NCI-H345 (cell line): ENCODE data around the gene ETS1.

Experiments
- DNase-seq: peaks from one replicate; lab custom pipeline; 2025; lab: John Stamatoyannopoulos, UW

Gene ETS1

DNA sequence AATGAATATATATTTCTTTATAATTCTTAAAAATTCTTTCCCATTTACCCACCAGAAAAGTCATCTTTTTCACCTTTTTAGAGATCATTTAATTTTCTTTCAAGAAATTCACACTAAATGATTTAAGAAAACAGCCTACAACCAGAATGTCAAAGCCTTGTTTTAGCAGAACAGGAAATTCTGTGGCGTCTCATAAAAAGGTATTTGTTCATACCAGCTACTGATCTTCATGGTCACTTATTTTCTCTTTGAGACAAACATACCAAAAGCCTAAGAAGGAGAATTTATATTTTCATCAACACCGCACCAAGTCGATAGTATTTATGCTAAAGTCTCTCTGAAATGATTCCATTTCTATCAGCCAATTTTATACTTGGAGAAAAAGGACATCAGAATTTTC, 105.3 kb downstream of the ETS1 start:
- no peak for DNase-seq

DNA sequence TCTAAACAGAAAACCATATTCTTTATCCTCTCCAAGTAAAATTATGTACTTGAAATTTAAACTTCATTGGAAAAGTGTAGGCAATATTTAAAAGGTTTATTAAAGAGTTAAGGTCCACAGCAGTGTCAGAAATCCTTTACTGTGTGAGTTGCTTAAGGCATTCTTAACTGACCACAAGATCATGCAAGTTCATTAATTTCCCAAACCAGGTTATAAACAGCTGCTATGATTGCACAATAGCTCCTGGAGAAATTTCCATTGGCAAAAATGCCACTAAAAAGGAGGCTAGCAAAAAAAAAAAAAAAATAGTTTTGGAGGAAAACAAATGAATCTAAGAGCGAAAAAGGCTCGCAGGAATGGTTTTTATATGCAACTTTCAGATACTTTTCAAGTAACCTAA, 106.2 kb downstream of the ETS1 start:
- no peak for DNase-seq

DNA sequence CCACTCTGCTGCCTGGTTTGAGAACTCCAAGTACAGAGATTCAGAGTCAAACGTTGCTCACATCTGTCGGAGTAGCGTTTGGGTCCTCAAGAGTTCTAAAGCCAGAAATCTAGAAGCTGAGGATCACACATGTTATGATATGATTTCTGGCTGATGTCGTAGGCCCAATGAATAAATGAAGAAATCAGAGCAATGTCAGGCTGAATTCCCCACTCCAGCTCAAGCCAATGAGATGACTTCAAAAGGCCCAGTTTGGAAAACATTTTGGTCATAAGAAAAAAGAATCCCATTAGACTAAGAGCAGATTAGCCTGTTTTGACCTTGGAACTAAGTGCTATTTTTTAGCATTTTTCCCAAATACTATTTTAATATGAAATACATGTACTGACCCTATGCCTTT, 106.7 kb downstream of the ETS1 start:
- DNase-seq: no peak

DNA sequence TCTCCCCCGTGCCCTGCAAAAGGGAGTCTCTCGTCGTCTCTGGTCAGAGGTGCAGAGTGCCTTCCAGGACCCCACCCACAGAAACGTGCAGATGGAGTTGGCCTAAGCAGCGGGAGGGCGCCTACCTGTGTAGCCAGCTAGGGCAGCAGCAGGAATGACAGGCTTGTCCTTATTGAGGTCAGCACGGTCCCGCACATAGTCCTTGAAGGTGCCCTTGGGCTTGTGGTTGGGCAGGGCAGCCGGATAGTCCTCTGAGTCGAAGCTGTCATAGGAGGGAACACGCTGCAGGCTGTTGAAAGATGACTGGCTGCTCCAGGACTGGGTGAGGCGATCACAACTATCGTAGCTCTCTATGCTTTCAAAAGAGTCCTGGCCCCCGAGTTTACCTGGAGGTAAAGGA, 107.3 kb downstream of the ETS1 start:
- no peak for DNase-seq

DNA sequence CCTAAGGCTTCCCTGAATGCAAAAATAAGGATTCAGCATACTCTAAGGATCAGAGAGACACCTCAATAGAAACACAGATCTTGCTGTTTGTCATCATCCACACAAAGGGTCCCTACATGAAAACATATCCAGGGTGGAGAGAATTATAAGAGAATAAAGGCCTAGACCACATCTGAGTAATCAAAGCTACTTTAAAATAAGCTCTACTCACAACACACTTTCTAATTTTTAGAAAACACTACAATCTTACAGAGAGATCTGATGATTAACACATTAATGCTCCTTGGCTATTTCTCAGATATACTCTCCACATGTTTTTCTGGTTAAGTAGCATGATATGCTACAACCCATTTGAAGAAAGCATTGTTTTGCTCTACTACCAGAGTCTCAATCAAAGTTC, 108.2 kb downstream of the ETS1 start:
- no peak for DNase-seq

DNA sequence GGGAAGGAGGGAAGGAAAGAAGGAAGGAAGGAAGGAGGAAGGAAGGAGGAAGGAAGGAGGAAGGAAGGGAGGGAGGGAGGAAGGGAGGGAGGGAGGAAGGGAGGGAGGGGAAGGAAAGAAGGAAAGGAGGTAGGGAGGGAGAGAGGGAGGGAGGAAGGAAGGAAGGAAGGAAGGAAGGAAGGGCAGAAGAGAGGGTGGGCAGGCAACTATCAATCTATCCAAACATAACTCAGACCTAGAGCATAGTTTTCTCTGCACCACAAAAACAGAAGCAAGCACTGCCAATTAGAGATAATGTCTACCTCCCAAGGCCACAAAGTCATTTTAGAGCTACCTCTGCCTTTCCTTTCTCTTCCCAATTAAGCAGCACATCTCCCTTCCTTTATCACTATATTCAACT, 109.1 kb downstream of the ETS1 start:
- DNase-seq: no peak

DNA sequence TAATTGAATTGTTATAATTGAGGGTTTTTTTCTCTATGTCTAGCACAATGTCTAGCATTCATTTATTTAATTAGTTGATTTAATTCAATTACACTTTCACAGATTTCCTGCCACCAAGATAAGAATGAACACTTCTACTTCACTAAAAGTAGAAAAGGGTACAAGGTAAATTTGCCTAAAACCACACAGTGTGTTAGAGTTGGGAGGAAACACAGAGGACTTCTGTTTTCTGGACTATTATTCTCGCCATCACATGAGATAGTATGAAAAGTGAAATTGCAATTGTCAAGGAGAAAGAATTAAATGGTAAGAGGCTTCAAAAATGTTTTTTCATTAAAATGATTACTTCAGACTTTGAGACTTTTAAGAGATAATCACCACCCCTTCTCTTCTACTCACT, 109.5 kb downstream of the ETS1 start:
- no peak for DNase-seq

DNA sequence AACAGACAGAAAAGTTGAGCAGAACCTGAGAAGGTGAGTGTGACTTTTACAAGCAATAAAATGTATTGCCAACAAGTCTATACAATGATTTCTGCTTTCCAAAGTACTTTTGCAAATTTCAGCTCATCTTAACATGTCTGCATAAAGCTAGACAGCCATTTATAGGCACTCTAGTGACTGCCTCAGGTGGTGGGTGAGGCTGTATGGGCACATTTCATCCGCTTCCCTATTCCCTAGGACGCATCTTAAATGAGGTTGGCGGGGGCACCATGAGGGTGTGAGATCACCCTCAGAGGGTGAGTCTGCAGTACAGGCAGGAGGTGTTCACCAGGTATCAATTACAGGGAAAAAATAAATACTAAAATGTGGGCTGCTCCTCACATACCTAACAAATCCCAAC, 110.1 kb downstream of the ETS1 start:
- no peak for DNase-seq

DNA sequence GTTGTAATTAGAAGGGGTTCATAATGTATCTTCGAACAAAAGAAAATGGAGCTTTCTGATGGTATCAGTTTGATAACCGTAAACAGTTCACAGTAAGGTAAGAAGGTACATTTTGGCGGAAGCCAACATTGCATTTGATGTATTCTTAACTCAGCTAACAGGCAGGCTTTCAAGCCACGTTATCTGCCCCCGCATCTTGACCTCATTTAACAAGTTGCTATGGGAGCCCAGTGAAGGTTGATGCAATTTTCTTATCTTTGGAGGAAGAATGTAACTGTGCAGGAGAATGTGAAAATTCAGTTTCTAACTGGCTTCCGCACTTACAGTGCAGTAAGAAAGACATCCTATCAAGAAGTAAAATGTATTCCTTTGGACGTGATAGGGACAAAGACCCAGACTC, 110.6 kb downstream of the ETS1 start:
- no peak for DNase-seq

DNA sequence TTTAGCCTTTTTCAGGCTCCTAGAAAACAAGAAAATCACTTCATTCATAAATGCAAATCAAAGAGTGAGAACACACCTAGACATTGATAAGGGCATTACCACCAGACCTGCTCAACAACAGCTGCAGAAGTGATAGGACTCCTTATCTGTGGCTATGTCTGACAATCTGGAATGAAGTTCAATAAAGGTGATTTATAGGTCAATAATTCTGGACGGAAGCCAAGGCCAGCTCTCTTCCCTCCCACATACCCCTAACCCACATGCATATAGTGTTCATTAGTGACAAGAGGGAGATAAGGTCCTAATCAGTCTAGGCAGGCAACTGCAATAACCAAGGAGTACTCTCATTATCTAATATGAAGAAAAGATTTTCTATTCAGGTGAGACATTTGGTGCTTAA, 111.3 kb downstream of the ETS1 start:
- no peak for DNase-seq

DNA sequence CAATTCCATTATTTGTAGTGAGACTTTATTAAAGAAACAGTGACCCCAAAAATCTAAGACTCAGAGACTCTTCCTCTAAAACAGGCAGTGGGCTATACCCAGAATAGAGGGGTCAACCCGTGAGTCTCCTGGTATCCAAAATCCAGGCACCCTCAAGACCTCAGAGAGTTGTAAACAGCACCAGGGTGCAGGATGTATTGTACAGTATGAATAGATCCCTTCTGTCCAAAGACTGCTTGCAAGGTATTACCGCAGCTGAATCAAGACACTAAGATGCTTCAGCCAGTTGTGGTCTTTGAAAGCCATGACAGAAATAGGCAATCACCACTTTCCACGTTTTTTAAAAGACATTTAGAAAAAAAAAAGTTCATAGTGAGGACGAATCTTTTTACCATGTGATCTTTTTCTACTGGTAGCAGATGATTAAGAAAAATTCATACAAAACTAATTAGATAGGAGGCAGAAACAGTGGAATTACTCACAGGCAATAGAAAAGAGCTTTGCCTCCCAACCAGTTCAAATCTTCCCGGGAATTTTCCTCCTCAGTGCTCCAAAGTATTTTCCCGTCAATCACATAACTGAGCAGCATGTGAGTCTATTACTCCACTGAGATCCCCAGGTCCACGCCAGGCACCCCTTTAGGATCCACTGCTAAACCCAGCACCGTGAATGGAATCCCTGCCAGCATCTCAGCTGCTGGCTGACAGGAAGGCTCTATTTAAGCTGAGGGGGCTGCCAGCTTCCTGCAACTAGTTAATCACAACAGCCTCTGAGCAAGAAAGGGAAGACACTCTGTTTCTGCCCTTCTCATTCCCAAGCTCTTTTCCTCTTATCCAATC, 113.1 kb downstream of the ETS1 start:
- DNase-seq: no peak

DNA sequence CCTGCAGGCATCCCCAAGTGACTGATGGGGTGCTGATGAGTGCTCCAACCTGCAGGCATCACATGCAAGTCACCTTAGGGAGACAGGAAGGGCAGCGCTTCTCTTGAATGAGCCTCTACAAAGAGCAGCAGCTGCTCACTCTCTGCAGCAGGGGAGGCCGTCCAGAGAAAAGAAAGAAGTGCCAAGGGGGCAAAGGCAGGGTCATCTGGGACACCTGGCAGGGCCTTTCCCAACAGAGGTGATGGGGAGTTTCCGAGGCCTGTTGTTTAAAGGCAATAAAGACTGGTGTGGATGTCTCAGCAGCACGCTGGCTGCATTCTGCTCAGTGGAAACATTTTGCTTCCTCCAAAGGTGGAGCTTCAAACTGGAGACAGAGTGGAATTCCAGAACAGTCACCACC, 113.7 kb downstream of the ETS1 start:
- no peak for DNase-seq

DNA sequence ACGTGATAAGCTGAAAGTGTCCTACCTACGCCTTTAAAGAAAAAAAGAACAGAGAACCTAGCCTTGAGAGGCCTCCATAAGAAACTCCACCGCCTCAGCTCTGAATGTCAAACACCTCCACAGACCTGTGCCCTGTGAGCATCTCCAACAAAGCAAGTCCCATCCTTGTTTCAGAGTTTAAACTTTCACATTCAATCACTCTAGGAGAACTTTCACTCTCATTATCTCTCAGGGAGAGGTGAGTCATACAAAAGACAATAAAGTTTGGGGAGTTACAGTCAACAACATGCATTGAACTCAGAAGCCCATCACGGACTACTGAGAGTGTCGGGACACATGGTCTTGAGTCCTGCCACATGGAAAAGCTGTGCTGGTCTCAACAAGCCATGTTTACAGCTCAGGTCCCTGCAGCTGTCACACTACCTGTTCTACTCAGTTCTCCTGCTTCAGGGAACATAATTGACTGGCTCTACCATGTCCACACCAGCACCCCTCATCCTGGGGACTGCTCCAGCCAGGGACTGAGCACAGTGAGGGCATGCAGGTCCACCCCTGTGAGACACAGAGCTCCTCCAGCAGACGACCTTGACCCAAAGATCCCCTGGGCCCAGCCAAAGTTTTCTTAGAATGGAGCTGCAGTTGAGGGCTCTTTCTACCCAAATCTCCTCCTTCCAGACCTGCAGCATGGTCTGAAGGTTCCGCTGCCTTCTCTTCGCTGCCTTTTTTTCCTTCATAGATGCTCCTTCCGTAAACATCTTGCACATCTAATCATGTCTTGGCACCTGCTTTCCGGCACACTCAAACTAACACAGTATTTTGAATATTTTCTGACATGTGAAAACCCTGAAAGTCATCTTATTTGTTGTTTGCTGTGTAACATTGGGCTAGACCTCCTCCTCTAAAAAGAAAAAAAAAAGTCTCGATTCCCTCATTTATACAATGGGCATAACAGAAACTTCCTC, 114.9 kb downstream of the ETS1 start:
- no peak for DNase-seq

DNA sequence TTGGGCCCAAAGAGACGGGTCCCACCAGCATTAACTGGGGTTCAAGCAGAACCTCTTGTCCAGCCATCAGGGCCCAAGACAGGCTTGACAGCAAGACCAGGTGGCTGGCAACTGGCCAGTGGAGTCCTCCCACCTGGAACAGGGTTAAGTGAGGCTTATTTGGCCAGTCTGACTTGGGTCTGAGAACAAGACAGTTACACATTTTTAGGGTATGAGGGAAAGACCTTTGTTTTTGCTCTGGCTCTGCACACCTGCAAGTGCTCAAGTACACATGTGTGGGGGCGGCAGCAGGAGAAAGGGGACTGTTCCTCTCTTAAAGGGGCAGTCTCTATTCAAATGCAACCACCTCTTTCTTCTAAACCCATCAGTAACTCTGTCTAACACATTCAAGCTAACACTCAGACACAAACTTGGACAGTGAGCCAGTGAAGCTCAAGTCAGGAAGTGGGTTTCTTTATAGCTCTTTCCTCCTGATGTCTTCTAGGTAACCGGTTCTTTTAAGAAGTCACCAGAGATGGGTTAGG, 116.2 kb downstream of the ETS1 start:
- DNase-seq: no peak

DNA sequence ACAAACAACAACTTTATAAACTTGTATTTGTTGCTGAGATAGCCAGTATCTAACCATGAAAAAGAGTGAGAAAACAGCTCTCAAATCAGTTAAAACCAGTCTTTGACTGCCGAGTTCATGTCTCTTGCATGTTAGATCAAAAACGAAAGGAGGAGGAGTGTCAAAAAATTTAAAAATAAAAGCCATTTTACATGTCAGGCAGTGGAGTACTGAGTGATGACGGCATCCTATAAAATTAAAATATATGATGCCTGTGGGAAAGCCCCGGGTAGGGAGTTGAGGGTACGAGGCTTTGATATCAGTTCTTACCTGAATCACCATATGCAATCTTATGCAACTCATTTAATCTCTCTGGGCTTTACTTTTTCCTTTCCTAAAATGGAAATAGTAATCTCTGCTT, 117.3 kb downstream of the ETS1 start:
- no peak for DNase-seq

DNA sequence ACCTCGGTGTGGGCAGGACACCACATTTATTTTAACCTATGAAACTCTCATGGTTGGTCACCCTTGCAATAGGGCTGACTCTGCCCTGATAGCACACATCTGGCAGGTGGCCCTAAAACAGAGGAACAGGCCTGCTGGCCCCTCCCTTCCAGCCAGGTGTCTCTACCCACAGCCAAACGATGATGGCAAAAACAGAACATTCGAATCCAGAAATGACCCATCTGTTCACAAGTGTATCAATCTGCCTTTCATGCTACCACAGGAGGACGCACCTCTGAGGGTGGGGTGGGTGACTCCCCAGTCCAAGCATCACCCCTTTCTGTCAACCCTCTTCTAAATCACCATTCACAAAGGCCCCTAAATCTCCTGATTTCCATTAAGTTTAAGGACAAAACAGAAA, 118.1 kb downstream of the ETS1 start:
- no peak for DNase-seq

DNA sequence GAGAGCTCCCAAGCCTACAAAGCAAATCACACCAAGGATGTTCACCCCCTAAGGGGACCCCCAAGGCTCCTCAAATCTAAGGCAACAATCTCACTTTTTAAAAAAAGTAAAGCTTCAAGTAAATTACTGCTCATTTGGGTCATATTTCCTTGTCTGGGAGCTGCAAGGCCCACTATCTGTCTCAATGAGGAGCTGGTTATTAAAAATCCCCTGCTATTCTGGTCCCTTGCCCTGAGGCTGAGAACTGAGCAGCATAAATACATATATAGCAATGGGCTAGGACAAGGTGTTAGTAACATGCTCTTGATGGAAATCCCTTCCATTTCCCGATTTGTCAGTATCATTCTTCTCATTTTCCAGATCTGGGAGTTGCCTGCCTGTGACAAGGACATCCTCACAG, 119.2 kb downstream of the ETS1 start:
- DNase-seq: no peak

DNA sequence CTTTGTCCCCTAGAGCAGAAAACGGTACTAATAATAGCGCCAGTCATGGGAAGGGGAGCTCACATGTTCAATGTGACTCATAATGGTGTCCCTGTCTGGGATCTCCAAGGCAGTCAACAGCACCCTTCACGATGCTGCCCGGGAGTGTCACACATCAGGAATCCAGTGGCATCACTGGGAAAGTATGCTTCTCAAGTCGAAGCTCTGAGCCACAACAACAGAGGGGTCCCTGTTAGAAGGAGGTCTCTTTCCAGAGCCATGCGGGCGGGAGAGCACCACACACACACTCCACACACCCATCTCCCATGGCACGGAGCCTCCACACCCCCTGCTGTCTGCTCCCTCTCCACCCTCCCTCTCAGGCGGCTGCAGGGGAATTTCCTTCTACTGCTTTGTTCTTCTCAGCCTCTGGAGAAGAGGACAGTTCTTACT, 119.7 kb downstream of the ETS1 start:
- no peak for DNase-seq

DNA sequence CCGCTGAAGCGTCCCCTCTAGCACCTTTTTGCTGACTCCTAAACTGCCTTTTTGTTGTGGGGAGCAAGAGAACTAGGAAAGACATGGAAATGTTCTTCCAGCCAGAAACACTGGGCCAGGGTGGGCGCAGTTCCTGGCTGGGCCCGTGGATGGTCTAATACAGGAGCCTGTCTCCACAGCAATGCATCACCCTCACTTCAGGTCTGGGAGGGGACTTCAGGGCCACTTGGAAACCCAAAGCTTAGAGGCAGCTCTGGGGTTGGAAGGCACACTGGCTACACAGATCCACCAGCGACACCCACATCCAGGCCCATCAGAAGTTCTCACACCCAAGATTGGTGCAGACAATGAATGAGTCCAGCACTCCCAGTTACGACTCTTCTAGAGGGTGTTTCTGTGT, 120.3 kb downstream of the ETS1 start:
- DNase-seq: no peak

DNA sequence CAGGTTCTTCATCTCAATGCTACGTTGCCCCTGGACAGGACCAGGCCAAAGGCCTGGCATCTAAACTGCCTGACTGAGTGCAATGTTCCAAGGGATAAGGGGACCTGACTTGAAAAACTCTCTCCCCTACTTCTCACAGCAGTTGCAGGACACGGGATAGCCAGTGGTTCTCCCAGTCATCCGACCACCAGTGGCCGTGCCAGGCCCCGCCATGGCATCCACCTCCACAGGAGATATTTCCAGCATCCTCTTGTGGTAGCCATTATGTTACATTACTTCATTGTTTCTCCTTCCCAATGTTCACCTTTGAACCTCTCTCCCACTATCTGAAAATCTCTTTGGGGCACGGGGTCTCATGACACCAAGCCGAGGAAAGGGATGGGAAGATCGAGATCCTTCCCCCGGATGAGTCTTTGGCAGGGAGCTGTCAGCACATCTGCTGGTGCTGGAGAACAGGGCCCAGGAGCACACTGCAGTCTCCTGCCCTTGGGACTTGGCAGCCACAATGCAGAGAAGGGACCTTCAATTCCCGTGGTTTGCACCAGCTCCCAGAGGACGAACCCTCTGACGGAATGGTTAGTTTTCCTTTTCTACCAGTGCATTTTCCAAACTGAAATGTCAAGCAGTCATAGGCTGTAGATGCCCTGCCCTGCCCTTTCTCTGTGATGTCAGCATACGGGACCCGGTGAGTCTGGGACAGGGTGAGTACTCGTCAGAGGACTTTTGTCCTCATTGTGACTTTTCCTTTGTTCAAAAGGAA, 121.2 kb downstream of the ETS1 start:
- DNase-seq: no peak

DNA sequence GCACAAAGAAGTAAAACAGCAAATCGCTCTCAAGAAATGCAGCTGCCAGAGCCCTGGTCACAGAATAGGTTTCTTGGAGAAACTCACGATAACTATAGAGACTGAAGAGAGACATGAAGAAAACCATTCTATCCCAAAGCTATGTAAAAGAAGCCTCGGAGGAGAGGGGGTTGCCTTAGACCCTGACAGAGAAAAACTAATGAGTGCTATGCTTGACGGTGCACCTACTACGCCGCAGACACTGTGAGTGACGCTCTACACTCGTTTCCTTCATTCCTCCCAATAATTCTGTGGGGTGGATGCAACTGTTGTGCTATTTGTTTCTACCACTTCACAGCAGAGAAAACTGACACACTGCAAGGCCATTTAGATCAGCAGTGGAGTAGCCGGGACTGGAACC, 121.8 kb downstream of the ETS1 start:
- DNase-seq: no peak

DNA sequence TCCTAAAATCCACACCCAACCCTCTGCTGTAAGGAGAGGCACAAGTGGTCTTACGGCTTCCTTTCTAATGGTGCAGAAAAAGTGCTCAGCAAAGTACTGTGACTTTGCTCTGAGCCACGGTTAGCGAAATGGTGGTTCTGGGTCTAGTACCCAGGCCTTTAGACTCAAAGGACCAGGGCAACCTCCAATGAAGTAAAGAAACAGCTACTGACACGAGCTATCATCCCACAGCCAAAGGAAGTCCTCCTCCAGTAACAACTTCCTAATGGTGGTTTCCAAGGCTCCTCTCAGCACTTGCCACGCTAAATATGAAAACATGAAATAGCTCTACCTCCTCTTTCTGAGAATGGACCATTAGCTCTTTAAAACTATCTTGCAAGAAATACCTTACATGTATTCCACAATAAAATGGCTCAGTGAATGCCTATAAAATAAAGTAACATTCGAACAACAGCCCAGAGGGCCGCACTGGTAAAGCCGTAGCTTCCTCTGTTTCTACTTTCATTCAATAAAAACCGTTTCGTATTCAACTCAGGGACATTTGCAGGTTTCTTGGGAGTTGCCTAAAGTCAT, 122.4 kb downstream of the ETS1 start:
- no peak for DNase-seq
